A549 (cell line): Measurements from ENCODE around the gene NXPH3. TPM values are rescaled to one million over a fixed set of nuclear protein-coding genes. Genes with fewer than 3 reads are reported as not detected.

Experiments
- ATAC-seq, 2 experiments: fragments of 200-7000 bp in 1 of 2; fragments of >200 bp in 1 of 2; cut with Nextera tagmentation in 1 of 2; cut with Tn5 transposase in 1 of 2; 3 replicates each; pipeline versions ENCODE4 v1.8.0 to v1.9.1; 2018 to 2020; ENCODE audit warnings: mild to moderate bottlenecking in 1 of 2, moderate library complexity in 1 of 2
- CTCF ChIA-PET: fragments of 300-600 bp; sonication (Branson Sonifier 250); formaldehyde crosslinking; extraction: SDS; loops from one replicate; lab custom pipeline; 2021; ENCODE audit warnings: antibody characterized with exemption, inconsistent platforms; lab: Yijun Ruan, JAX
- POLR2A ChIA-PET: fragments of 350-600 bp; formaldehyde crosslinking; extraction: SDS; loops from one replicate; lab custom pipeline; 2021; ENCODE audit warnings: antibody characterized with exemption, inconsistent platforms; lab: Yijun Ruan, JAX
- DNase-seq, 2 experiments: peaks; one replicate each; pipeline versions ENCODE4 v3.0.0 to v3.0.0-alpha.2; 2011 to 2016; ENCODE audit warnings: low read depth in 1 of 2, low spot score in 1 of 2
- FAIRE-seq: peaks from 2 replicates; lab custom pipeline; 2011; peaks lifted over from hg19 to GRCh38; lab: Jason Lieb, UNC
- H3K27ac ChIP-seq, 2 experiments: fragments of >200 bp; sonication (Bioruptor Twin); formaldehyde crosslinking; 3 replicates each; pipeline ENCODE4 v1.5.1; 2016 to 2017
- H3K4me1 ChIP-seq: fragments of >200 bp; sonication (Bioruptor Twin); formaldehyde crosslinking; 3 replicates; pipeline ENCODE4 v1.6.1; 2016
- H3K4me2 ChIP-seq: fragments of >200 bp; sonication (Bioruptor Twin); formaldehyde crosslinking; 3 replicates; pipeline ENCODE4 v1.6.1; 2016
- H3K4me3 ChIP-seq: fragments of >200 bp; sonication (Bioruptor Twin); formaldehyde crosslinking; 3 replicates; pipeline ENCODE4 v1.5.1; 2016
- H3K9me3 ChIP-seq: fragments of >200 bp; sonication (Bioruptor Twin); formaldehyde crosslinking; 3 replicates; pipeline ENCODE4 v1.6.1; 2016
- ATOH8 ChIP-seq: fragments of 250-450 bp; sonication (Bioruptor Pico); IDR thresholded peaks from 2 replicates; pipeline ENCODE4 v1.5.0; 2020; ENCODE audit warnings: low read depth, mild to moderate bottlenecking, moderate library complexity
- BCL3 ChIP-seq: fragments of >200 bp; sonication (Bioruptor Twin); formaldehyde crosslinking; IDR thresholded peaks from 3 replicates; pipeline ENCODE4 v1.6.1; 2016
- CBX2 ChIP-seq: fragments of 200-600 bp; sonication (generic); IDR thresholded peaks from 2 replicates; pipeline ENCODE4 v1.6.1; 2016; ENCODE audit warnings: low read depth, mild to moderate bottlenecking, borderline replicate concordance
- CBX8 ChIP-seq: fragments of 200-600 bp; sonication (generic); IDR thresholded peaks from 2 replicates; pipeline ENCODE4 v1.6.1; 2016
- CEBPB ChIP-seq, 2 experiments: fragments of >200 bp in 1 of 2; sonication (Bioruptor Twin) in 1 of 2; formaldehyde crosslinking in 1 of 2; IDR thresholded peaks; 2 replicates each; pipeline ENCODE4 v1.6.1; 2012 to 2016
- CTCF ChIP-seq: fragments of >200 bp; sonication (Bioruptor Twin); formaldehyde crosslinking; IDR thresholded peaks from 3 replicates; pipeline ENCODE4 v1.5.1; 2016
- EHF ChIP-seq: fragments of 250-450 bp; sonication (Bioruptor Pico); IDR thresholded peaks from 2 replicates; pipeline ENCODE4 v1.5.0; 2020; ENCODE audit warnings: mild to moderate bottlenecking
- ELK1 ChIP-seq: fragments of 150-350 bp; IDR thresholded peaks from 2 replicates; pipeline ENCODE4 v1.6.1; 2014; ENCODE audit warnings: low read depth, mild to moderate bottlenecking, low read length
- GATA3 ChIP-seq: IDR thresholded peaks from 2 replicates; pipeline ENCODE4 v1.6.1; 2012; ENCODE audit warnings: borderline replicate concordance
- HMGXB4 ChIP-seq: fragments of 250-450 bp; sonication (Bioruptor Pico); IDR thresholded peaks from 2 replicates; pipeline ENCODE4 v1.5.0; 2021; ENCODE audit warnings: mild to moderate bottlenecking, moderate library complexity, borderline replicate concordance
- HOXB13 ChIP-seq: fragments of 250-450 bp; sonication (Bioruptor Pico); IDR thresholded peaks from 2 replicates; pipeline ENCODE4 v1.5.0; 2020; ENCODE audit warnings: low read depth, mild to moderate bottlenecking, moderate library complexity
- KDM5A ChIP-seq: fragments of 200-600 bp; sonication (generic); IDR thresholded peaks from 2 replicates; pipeline ENCODE4 v1.6.1; 2016; ENCODE audit warnings: antibody characterized with exemption, mild to moderate bottlenecking
- MAX ChIP-seq: IDR thresholded peaks from 2 replicates; pipeline ENCODE4 v1.6.1; 2012
- MAZ ChIP-seq: fragments of 150-350 bp; IDR thresholded peaks from 2 replicates; pipeline ENCODE4 v1.6.1; 2014; ENCODE audit warnings: antibody characterized with exemption, low read depth, low read length, borderline replicate concordance
- NPAS2 ChIP-seq: fragments of 250-450 bp; sonication (Bioruptor Pico); IDR thresholded peaks from 2 replicates; pipeline ENCODE4 v1.8.0; 2022; ENCODE audit warnings: mild to moderate bottlenecking, moderate library complexity, borderline replicate concordance
- NR3C1 ChIP-seq: fragments of >200 bp; sonication (Bioruptor Twin); formaldehyde crosslinking; IDR thresholded peaks from 3 replicates; pipeline ENCODE4 v1.6.1; 2017
- PHF8 ChIP-seq: fragments of 200-600 bp; sonication (generic); IDR thresholded peaks from 2 replicates; pipeline ENCODE4 v1.6.1; 2016; ENCODE audit warnings: low read depth, mild to moderate bottlenecking, antibody characterized with exemption, moderate library complexity, borderline replicate concordance
- POLR2A ChIP-seq: IDR thresholded peaks from 2 replicates; pipeline ENCODE4 v1.6.1; 2012; ENCODE audit warnings: mild to moderate bottlenecking, low read length
- RCOR1 ChIP-seq: fragments of 150-350 bp; IDR thresholded peaks from 2 replicates; pipeline ENCODE4 v1.6.1; 2014; ENCODE audit warnings: antibody characterized with exemption, low read length, low read depth
- RNF2 ChIP-seq: fragments of 200-600 bp; sonication (generic); IDR thresholded peaks from 2 replicates; pipeline ENCODE4 v1.6.1; 2016; ENCODE audit warnings: low read depth, mild to moderate bottlenecking, antibody characterized with exemption, moderate library complexity, borderline replicate concordance
- SMC3 ChIP-seq: fragments of >200 bp; sonication (Bioruptor Twin); formaldehyde crosslinking; IDR thresholded peaks from 3 replicates; pipeline ENCODE4 v1.6.1; 2018; ENCODE audit warnings: inconsistent platforms
- TFCP2L1 ChIP-seq: fragments of 250-450 bp; sonication (Bioruptor Pico); IDR thresholded peaks from 2 replicates; pipeline ENCODE4 v1.5.0; 2021; ENCODE audit warnings: mild to moderate bottlenecking
- USF2 ChIP-seq: fragments of 450-650 bp; IDR thresholded peaks from 2 replicates; pipeline ENCODE4 v1.6.1; 2014; ENCODE audit warnings: antibody characterized with exemption
- ZC3H11A ChIP-seq: fragments of 450-650 bp; IDR thresholded peaks from 2 replicates; pipeline ENCODE4 v1.6.1; 2014; ENCODE audit warnings: antibody characterized with exemption, mild to moderate bottlenecking
- ZFP36 ChIP-seq: fragments of 450-650 bp; IDR thresholded peaks from 2 replicates; pipeline ENCODE4 v1.6.1; 2014; ENCODE audit warnings: borderline replicate concordance; ENCODE audit not compliant: partially characterized antibody
- ZSCAN20 ChIP-seq: fragments of 250-450 bp; sonication (Bioruptor Pico); IDR thresholded peaks from 2 replicates; pipeline ENCODE4 v1.8.0; 2022; ENCODE audit warnings: mild to moderate bottlenecking, moderate library complexity
- WGBS: methylation state at CpG from one replicate; pipeline ENCODE4 v1.1.6; 2017; ENCODE audit errors: missing lambda C conversion rate; 5-methylcytosine and 5-hydroxymethylcytosine counted together
- polyA plus RNA-seq, 4 experiments: library from polyadenylated mRNA; depleted of rRNA in 3 of 4; stranded (reverse); fragments of >200 nt; fragmentation: RNase III in 1 of 4; extraction: RNeasy Plus Mini Kit Qiagen cat#74134 plus additional on column Dnase treatment in 1 of 4; gene quantifications; 2 replicates in 3 of 4; 3 replicates in 1 of 4; pipeline ENCODE4 v1.2.3, GENCODE V29; 2011 to 2017

NXPH3 gene
- polyA plus RNA-seq, 2 of the 4 experiments (the other 2 are of a cell fraction) = 0.12 to 0.30 TPM

GRCh38 chr17:49595980-49596379 lies 20.3 kb downstream of the NXPH3 start (continued):
- no peak for TF ChIP-seq CTCF

- Histone ChIP-seq H3K4me1 (no peaks in the 10 kb centered on the region), H3K4me3 (no peak overlapping the region), H3K9me3 (no peaks in the 10 kb centered on the region), H3K4me2 (no peak overlapping the region), H3K27ac (no peak overlapping the region)
- TF ChIP-seq HMGXB4 = no peak
- TF ChIP-seq RCOR1 = no peak
- no peak for TF ChIP-seq CBX2
- TF ChIP-seq KDM5A = no peak
- no peak for TF ChIP-seq ZC3H11A
- TF ChIP-seq RNF2 = no peak
- TF ChIP-seq NR3C1 = no peak
- TF ChIP-seq GATA3 = no peak
- TF ChIP-seq MAX = no peak
- no peak for TF ChIP-seq ELK1
- TF ChIP-seq MAZ = no peak
- TF ChIP-seq TFCP2L1 (CRISPR knock-in tag) = no peak
- TF ChIP-seq ZSCAN20 (CRISPR knock-in tag) = no peak
- no peak for TF ChIP-seq USF2
- no peak for TF ChIP-seq POLR2A
- TF ChIP-seq CEBPB (IDR thresholded peaks at IDR 0.05) = no peak
- ATAC-seq (no peak), FAIRE-seq (no peak), DNase-seq (no peak)
- WGBS = 93% methylated on average over 6 of the region's 6 CpGs
- ChIA-PET POLR2A (interaction anchor here (0.6 kb wide), 1 partner anchor 81 kb away, joined by 3 read pairs; the partner anchor contains the start of gene SPOP), CTCF (interaction anchor here (0.7 to 2.8 kb wide), 14 partner anchors 10 to 402 kb away, joined by 3 to 20 read pairs (median 4); partner anchors contain the start of gene NXPH3)
These were observed 21.1 kb downstream of the NXPH3 start for GRCh38 chr17:49596613-49597244.

- no peak for ATAC-seq
- no peaks in the 10 kb centered on the region for H3K4me1 ChIP-seq
- WGBS = 93% methylated on average over 4 of the region's 4 CpGs
- ChIA-PET CTCF (interaction anchor here (0.7 to 2.8 kb wide), 19 partner anchors 9 to 401 kb away, joined by 3 to 20 read pairs (median 4); partner anchors contain the start of gene NXPH3), POLR2A (interaction anchor here (0.6 kb wide), 1 partner anchor 80 kb away, joined by 3 read pairs; the partner anchor contains the start of gene SPOP)
- H3K27ac ChIP-seq = no peak overlapping the region
- no peak overlapping the region for H3K4me3 ChIP-seq
- H3K9me3 ChIP-seq = no peaks in the 10 kb centered on the region
- no peak for DNase-seq
- no peak overlapping the region for H3K4me2 ChIP-seq
- no peak for FAIRE-seq
- TF ChIP-seq ATOH8 (no peak), EHF (CRISPR knock-in tag) (no peak), NPAS2 (CRISPR knock-in tag) (no peak), PHF8 (no peak), CBX2 (no peak), ZFP36 (no peak), ELK1 (no peak), HOXB13 (CRISPR knock-in tag) (no peak), SMC3 (no peak), BCL3 (no peak), MAZ (no peak), CBX8 (no peak)
These were observed 21.8 kb downstream of the NXPH3 start for GRCh38 chr17:49597436-49597835.
